NOMO-1 treated with DMSO at 0.1 percent for 48 hours (cell line): Measurements from ENCODE around the gene MPPED2.

Experiments
- DNase-seq: peaks from one replicate; lab custom pipeline; 2025; ENCODE audit not compliant: unreplicated experiment; lab: John Stamatoyannopoulos, UW

The MPPED2 gene

DNA sequence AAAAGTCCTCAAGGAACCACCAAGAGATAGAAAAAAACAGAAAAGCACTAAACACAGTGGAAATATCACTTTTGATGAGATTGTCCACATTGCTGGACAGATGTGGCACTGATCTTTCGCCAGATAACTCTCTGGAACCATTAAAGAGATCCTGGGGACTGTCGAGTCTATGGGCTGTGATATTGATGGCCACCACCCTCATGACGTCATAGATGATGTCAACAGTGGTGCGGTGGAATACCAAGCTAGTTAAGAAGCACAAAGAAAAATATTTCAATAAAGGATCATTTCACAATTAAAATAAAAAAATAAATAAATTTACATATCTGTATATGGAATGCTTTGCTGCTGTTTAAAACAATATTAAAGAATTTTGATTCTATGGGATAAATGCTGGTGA lies 217.8 kb downstream of the MPPED2 start:
- DNase-seq, result no peak

DNA sequence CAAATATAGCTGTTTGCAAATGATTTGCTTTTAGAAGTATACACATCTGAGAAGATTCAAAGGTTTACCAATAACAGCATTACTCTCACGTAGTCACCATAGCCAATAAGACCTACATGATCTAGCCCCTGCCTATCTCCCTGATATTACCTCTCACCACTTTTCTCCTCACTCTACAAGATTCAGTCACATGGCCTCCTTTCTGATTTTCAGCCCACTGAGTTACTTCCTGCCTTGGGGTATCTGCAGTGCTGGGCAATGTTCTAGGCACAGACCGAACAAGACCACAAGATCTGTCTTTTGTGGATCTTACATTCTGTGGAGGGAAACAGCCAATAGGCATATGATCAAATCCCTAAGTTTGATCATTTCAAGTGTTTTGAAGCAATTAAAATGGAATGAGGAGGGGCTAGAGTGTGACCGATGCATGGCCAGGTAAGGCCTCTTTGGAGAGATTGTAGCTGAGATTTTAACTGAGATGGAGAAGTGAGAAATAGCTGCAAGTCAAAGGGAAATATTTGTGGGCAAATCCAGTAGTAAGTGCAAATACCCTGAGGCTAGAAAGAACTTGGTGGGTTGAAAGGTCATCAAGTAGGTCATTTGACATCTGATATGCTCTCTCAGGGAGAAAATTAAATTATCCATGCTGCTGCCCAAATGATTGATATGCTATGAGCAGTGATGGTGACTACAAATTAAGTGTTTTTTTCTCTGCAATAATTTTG lies 220.2 kb downstream of the MPPED2 start:
- DNase-seq, result no peak

DNA sequence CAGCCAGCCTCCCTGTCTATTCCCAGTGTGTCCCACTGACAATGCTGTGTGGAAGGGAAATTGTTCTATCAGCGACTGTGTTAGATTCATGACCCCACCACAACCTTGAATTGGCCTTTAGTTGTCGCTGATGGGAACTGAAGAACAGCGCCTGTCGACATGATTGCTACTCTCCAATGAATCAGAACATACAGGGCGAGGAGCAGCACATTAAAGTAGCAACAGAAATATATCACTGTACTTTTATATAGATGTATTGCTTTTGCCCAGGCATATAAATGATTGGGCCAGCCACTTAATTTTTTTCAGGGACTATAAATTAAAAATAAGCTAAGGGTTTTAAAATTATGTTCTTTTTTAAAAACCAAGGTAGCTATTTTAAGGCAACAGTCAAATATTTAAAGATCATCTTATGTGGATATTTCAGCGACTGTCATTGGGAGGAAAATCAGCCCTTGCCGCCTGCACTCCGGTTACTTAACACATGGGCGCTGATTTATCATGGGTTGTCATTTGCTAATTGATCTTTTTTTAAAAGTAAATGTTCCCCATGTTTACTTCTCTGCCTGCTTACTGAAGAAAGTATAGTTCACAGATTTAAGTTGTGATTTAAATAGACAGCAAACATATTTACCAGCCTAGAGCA lies 221.2 kb downstream of the MPPED2 start:
- DNase-seq, result no peak

DNA sequence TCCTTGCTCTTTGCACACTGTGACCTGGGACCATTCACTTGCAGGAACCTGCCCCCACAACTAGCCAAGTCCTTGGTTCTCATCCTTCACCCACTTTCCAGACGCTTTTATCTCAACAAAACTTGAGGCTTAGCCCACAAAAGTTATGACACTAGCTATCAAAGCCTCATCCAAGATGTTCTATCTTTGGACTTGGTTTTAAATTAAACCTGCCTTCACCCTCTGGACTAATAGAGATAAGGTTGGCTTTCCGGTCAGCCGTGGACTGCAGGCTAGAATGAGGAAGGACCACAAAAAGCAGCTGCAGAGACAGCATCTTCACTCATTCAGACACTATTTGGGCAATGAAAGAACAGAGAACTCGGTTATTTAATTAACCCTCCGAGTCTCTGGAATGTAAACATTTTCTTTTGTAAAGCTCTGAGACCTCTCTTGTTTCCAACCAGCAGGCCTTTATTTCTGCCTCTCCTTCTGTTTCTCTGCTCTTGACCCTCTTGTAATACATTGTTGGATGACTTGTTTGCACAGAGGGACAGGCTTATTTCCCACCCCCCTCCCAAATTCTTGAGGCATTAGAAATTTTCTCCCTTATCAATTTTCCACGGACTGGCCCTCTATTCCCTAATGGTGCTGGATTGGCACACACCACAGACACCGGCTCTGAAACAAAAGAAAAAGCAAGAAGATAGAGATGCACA lies 221.9 kb downstream of the MPPED2 start:
- DNase-seq, result no peak

DNA sequence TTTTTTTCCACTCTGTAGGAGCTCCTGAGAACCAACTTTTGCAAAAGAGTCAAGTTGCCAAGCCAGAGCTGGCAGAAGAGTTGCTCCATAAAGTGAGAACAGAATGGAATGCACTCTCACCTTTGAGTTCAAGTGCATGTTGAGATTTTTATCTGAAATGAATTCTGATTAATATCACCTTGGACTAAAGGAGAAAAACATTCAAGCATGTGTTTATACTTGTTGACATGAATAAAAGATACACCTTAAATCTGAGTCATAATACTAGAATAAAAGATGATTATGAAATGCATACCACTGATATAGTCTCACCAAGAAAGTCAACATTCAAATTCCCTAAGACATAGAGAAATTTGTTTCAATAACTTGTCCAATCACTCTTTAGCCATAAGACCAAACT lies 225.4 kb downstream of the MPPED2 start:
- DNase-seq, result no peak
